ENCODE measurements around the gene GREB1L. TPM values are rescaled to one million over a fixed set of nuclear protein-coding genes. Genes with fewer than 3 reads are reported as not detected.
A peak's percentile ranks its signal among the peaks of the same experiment; 100 is the strongest.
"Not testable (repeated sequence)": the region's sequence is repeated elsewhere in the genome, so short reads cannot be mapped to it uniquely, and the experiment has no call there.

Gene GREB1L
- total RNA-seq, 1 experiment from 2014 or later = 75.4 TPM

DNA sequence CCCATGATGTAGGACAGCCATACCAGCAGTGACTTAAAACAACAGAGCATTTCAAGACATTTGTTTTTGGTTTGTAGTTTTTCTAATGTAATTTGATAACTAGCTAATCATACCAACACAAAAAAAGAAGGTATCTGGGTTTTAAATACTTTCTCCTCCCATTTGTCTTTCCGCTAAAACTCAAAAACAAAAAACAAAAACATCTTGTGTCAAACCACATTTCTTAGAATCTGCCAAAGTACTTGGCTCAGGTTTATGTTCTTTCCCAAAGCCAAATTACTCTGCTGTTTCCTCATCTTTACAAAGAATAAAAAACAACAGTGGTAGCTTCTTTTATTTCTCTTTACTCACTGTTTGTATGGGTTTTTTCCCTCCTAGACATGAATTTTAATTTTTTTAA lies 71.5 kb downstream of the GREB1L start:
- no peaks in the 10 kb centered on the region for H3K9me3 Mint-ChIP-seq (ENCODE audit: unreplicated experiment)
- H3K36me3 Mint-ChIP-seq (ENCODE audit: insufficient read depth, unreplicated experiment) = peaks cover 23% of the 10 kb centered on the region
- ChIA-PET POLR2A (no interaction called here), CTCF (no interaction called here)
- peaks cover 45% of the 10 kb centered on the region for H3K4me1 ChIP-seq
- TF ChIP-seq, protein P1, sequence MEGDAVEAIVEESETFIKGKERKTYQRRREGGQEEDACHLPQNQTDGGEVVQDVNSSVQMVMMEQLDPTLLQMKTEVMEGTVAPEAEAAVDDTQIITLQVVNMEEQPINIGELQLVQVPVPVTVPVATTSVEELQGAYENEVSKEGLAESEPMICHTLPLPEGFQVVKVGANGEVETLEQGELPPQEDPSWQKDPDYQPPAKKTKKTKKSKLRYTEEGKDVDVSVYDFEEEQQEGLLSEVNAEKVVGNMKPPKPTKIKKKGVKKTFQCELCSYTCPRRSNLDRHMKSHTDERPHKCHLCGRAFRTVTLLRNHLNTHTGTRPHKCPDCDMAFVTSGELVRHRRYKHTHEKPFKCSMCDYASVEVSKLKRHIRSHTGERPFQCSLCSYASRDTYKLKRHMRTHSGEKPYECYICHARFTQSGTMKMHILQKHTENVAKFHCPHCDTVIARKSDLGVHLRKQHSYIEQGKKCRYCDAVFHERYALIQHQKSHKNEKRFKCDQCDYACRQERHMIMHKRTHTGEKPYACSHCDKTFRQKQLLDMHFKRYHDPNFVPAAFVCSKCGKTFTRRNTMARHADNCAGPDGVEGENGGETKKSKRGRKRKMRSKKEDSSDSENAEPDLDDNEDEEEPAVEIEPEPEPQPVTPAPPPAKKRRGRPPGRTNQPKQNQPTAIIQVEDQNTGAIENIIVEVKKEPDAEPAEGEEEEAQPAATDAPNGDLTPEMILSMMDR (IDR thresholded peaks at IDR 0.05; ENCODE audit: insufficient read depth in 1 of 2, low read depth in 1 of 2, low read length in 1 of 2, severe bottlenecking in 1 of 2, unreplicated experiment in 1 of 2) = no peak
- H3K9me3 ChIP-seq = no peaks in the 10 kb centered on the region
- intact Hi-C loops (cut with micrococcal nuclease; ENCODE audit: unreplicated experiment) = no loop called here
- no peak overlapping the region for H3K4me3 ChIP-seq (ENCODE audit: low read depth, low read length)
- no peaks in the 10 kb centered on the region for H3K27me3 ChIP-seq (replicated peaks; ENCODE audit: control insufficient read depth, insufficient read depth, low read length)
- no peak for DNase-seq
- H3K36me3 ChIP-seq (ENCODE audit: control insufficient read depth, insufficient read depth, low read length) = no peaks in the 10 kb centered on the region
- no peak overlapping the region for H3K4me3 Mint-ChIP-seq (ENCODE audit: unreplicated experiment)
- H3K27me3 Mint-ChIP-seq (ENCODE audit: insufficient read depth, unreplicated experiment) = no peaks in the 10 kb centered on the region
- H3K27ac Mint-ChIP-seq (ENCODE audit: unreplicated experiment) = peak overlapping the region; percentile 68
- peaks cover 35% of the 10 kb centered on the region for H3K4me1 Mint-ChIP-seq (ENCODE audit: low read depth, unreplicated experiment)
- BruUV-seq (replicated peaks) = no TSS peak

DNA sequence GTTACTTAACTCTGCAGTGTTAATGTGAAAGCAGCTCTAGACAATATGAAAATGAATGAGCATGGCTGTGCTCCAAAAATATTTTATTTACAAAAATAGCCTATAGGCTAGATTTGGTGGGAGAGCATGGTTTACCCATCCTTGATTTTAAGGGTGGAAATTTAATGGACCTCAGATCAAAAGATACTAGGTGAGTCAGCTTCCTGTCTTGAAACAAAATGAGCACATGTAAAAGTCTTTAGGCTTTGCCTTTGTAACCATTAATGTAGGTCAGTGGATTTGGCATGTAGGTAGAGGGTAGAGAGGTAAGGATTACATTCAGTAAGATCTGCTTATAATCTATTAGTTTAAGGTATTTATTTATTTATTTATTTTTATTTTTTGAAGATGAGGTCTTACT lies 72.7 kb downstream of the GREB1L start:
- H3K9me3 ChIP-seq = no peaks in the 10 kb centered on the region
- peaks cover 18% of the 10 kb centered on the region for H3K36me3 Mint-ChIP-seq (ENCODE audit: insufficient read depth, unreplicated experiment)
- H3K27ac Mint-ChIP-seq (ENCODE audit: unreplicated experiment) = peak overlapping the region; percentile 68
- CTCF ChIA-PET = interaction anchor here (0.6 to 1.4 kb wide), 3 partner anchors 71 to 286 kb away, joined by 3 to 4 read pairs (median 4); partner anchors contain the start of gene ESCO1
- H3K9me3 Mint-ChIP-seq (ENCODE audit: unreplicated experiment) = no peaks in the 10 kb centered on the region
- H3K27me3 Mint-ChIP-seq (ENCODE audit: insufficient read depth, unreplicated experiment) = no peaks in the 10 kb centered on the region
- intact Hi-C loops (cut with micrococcal nuclease; ENCODE audit: unreplicated experiment) = loop anchor here (5.0 kb wide), 3 partner anchors 57 to 117 kb away; partner anchors contain the start of gene GREB1L
- no peak overlapping the region for H3K4me3 ChIP-seq (ENCODE audit: low read depth, low read length)
- peaks cover 45% of the 10 kb centered on the region for H3K4me1 ChIP-seq
- no peaks in the 10 kb centered on the region for H3K27me3 ChIP-seq (replicated peaks; ENCODE audit: control insufficient read depth, insufficient read depth, low read length)
- H3K36me3 ChIP-seq (ENCODE audit: control insufficient read depth, insufficient read depth, low read length) = no peaks in the 10 kb centered on the region
- H3K4me3 Mint-ChIP-seq (ENCODE audit: unreplicated experiment) = no peak overlapping the region
- TF ChIP-seq, protein P1 (IDR thresholded peaks at IDR 0.05; ENCODE audit: insufficient read depth in 1 of 2, low read depth in 1 of 2, low read length in 1 of 2, severe bottlenecking in 1 of 2, unreplicated experiment in 1 of 2) = no peak
- POLR2A ChIA-PET = interaction anchor here (0.7 kb wide), 1 partner anchor 73 kb away, joined by 3 read pairs; no protein-coding TSS in a partner anchor
- no peak for DNase-seq
- BruUV-seq (replicated peaks) = no TSS peak
- H3K4me1 Mint-ChIP-seq (ENCODE audit: low read depth, unreplicated experiment) = peaks cover 36% of the 10 kb centered on the region

- ChIA-PET POLR2A (interaction anchor here (0.7 kb wide), 1 partner anchor 74 kb away, joined by 3 read pairs; no protein-coding TSS in a partner anchor), CTCF (interaction anchor here (0.6 to 1.4 kb wide), 4 partner anchors 9 to 286 kb away, joined by 3 to 5 read pairs (median 4); partner anchors contain the start of gene ESCO1)
- peaks cover 38% of the 10 kb centered on the region for H3K4me1 Mint-ChIP-seq (ENCODE audit: low read depth, unreplicated experiment)
- not testable (repeated sequence) for H3K4me3 Mint-ChIP-seq (ENCODE audit: unreplicated experiment); H3K4me3 ChIP-seq (ENCODE audit: low read depth, low read length); BruUV-seq (replicated peaks); H3K27me3 ChIP-seq (replicated peaks; ENCODE audit: control insufficient read depth, insufficient read depth, low read length); H3K9me3 ChIP-seq; H3K27me3 Mint-ChIP-seq (ENCODE audit: insufficient read depth, unreplicated experiment); H3K36me3 ChIP-seq (ENCODE audit: control insufficient read depth, insufficient read depth, low read length); H3K9me3 Mint-ChIP-seq (ENCODE audit: unreplicated experiment)
- intact Hi-C loops (cut with micrococcal nuclease; ENCODE audit: unreplicated experiment) = loop anchor here (5.0 kb wide), 3 partner anchors 58 to 118 kb away; partner anchors contain the start of gene GREB1L
- H3K4me1 ChIP-seq = peaks cover 45% of the 10 kb centered on the region
- peak; percentile 54 to 83 for DNase-seq
- peaks cover 18% of the 10 kb centered on the region for H3K36me3 Mint-ChIP-seq (ENCODE audit: insufficient read depth, unreplicated experiment)
- peak overlapping the region; percentile 68 for H3K27ac Mint-ChIP-seq (ENCODE audit: unreplicated experiment)
Measured at GRCh38 chr18:21315126-21315525, 73.1 kb downstream of the GREB1L start.

All from Caco-2 (cell line).